Loucy (cell line): ENCODE measurements around the gene B3GALT6.

Experiments
- CTCF ChIP-seq: fragments of 200-600 bp; sonication (generic); conservative IDR thresholded peaks from 2 replicates; pipeline ENCODE4 v1.5.1; 2014; ENCODE audit warnings: mild to moderate bottlenecking, antibody characterized with exemption, low read length
- EZH2phosphoT487 ChIP-seq: fragments of 200-600 bp; IDR thresholded peaks from 2 replicates; pipeline ENCODE4 v1.6.1; 2018; ENCODE audit warnings: antibody characterized with exemption, mild to moderate bottlenecking, moderate library complexity, borderline replicate concordance

DNA sequence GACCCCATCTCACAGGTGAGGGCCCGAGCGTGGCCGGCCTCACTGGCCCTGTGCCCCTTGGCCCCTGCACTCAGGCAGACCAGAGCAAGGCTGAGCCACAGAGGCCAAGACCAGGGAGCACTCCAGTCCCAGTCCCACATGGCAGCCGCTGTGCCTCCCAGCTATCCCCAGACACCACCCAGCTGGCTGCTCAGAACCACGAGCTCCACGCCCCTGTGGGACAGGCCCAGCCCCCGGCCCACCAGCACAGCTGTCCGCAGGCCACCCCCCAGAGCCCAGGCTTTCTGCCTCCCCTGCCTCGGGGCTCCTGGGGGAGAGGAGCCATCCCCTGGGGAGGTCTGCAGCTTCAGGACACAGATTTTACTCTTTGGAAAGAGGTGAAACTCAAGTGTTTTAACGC is 23.6 kb downstream of the B3GALT6 start:
- TF ChIP-seq CTCF (no peak), EZH2phosphoT487 (no peak)
